Adrenal gland (tissue), 5 donors: ENCODE results near the gene DAPL1.

Experiments used
- POLR2A ChIP-seq, 2 donors: fragments of 450-650 bp; IDR thresholded peaks; one replicate each; pipeline ENCODE4 v1.6.1; 2017; ENCODE audit warnings: antibody characterized with exemption in 2 of 2, mild to moderate bottlenecking in 2 of 2, moderate library complexity in 1 of 2
- TF ChIP-seq, protein P1 (sequence below), 6 experiments: fragments of 450-650 bp in 4 of 6; fragments of 200-600 bp in 2 of 6; sonication (generic) in 1 of 6; IDR thresholded peaks; 1 replicate in 5 of 6; 2 replicates in 1 of 6; pipeline versions ENCODE4 v1.5.1 to v1.8.0; 2016 to 2021; ENCODE audit warnings: antibody characterized with exemption in 6 of 6, mild to moderate bottlenecking in 2 of 6, moderate library complexity in 1 of 6
- donor health status: DM: no; HTN: no; CAD: no.

DNA sequence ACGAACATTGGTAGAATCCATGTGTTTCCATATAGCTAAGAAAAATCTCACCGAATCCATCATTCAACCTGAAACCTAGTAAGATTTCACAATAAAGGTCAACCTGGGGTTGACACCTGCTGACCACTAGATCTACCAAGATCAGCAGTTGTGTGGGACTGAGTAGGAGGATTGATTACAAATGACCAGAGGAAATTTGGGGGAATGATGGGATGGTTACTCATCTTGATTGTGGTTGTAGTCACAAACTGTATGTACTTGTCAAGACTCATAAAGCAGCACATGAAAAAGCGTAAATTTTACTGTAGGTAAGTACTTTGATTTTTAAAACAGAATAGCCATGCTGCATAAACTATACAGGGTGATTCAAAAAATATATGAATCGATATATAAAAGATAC lies 14.7 kb downstream of the DAPL1 start:
- TF ChIP-seq, protein P1, sequence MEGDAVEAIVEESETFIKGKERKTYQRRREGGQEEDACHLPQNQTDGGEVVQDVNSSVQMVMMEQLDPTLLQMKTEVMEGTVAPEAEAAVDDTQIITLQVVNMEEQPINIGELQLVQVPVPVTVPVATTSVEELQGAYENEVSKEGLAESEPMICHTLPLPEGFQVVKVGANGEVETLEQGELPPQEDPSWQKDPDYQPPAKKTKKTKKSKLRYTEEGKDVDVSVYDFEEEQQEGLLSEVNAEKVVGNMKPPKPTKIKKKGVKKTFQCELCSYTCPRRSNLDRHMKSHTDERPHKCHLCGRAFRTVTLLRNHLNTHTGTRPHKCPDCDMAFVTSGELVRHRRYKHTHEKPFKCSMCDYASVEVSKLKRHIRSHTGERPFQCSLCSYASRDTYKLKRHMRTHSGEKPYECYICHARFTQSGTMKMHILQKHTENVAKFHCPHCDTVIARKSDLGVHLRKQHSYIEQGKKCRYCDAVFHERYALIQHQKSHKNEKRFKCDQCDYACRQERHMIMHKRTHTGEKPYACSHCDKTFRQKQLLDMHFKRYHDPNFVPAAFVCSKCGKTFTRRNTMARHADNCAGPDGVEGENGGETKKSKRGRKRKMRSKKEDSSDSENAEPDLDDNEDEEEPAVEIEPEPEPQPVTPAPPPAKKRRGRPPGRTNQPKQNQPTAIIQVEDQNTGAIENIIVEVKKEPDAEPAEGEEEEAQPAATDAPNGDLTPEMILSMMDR (IDR thresholded peaks at IDR 0.05): no peak
- TF ChIP-seq POLR2A (IDR thresholded peaks at IDR 0.05): no peak
